Measurements from ENCODE around the gene PLEK. TPM values are rescaled to one million over a fixed set of nuclear protein-coding genes. Genes with fewer than 3 reads are reported as not detected.
A peak's percentile ranks its signal among the peaks of the same experiment; 100 is the strongest.

PLEK gene
- total RNA-seq, 3 donors from 2014 or later, result 4.8 to 16.0 (median 13.8) TPM

DNA sequence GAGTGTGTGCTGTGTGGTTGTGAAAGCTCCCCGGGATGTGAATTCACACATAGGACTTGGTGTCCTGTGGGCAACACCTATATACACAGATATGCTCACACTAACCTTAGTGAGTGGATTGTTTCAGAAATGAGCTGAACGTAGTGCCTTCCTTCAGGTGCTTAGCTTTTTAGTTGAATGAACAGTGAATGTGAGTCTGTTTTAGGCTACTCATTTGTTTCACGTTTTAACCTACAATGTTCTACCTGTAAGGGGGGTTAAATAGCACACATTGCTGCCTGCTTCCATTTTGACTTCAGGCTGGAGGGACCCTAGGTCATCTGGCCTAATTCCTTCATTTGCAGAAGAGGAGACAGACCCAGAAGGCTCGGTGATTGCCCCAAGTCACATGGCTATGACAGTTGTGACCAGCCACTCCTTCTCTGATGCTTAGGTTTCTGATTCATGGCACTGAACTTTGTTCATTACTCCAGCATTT, 1.0 kb downstream of the PLEK start:
- TF ChIP-seq, protein P1, sequence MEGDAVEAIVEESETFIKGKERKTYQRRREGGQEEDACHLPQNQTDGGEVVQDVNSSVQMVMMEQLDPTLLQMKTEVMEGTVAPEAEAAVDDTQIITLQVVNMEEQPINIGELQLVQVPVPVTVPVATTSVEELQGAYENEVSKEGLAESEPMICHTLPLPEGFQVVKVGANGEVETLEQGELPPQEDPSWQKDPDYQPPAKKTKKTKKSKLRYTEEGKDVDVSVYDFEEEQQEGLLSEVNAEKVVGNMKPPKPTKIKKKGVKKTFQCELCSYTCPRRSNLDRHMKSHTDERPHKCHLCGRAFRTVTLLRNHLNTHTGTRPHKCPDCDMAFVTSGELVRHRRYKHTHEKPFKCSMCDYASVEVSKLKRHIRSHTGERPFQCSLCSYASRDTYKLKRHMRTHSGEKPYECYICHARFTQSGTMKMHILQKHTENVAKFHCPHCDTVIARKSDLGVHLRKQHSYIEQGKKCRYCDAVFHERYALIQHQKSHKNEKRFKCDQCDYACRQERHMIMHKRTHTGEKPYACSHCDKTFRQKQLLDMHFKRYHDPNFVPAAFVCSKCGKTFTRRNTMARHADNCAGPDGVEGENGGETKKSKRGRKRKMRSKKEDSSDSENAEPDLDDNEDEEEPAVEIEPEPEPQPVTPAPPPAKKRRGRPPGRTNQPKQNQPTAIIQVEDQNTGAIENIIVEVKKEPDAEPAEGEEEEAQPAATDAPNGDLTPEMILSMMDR (IDR thresholded peaks at IDR 0.05), result no peak
- Histone ChIP-seq H3K9me3 (no peaks in the 10 kb centered on the region), H3K36me3 (ENCODE audit: low read depth) (no peaks in the 10 kb centered on the region), H3K4me1 (ENCODE audit: low read depth) (no peaks in the 10 kb centered on the region), H3K4me3 (no peak overlapping the region)
- intact Hi-C loops (cut with DNase I, micrococcal nuclease), result loop anchor here in 1 of 2 donors (5.0 kb wide), 1 partner anchor 224 kb away; no protein-coding TSS in a partner anchor
- ATAC-seq, result peak; percentile 36
- DNase-seq, result peak in 1 of 3 donors; percentile 31

DNA sequence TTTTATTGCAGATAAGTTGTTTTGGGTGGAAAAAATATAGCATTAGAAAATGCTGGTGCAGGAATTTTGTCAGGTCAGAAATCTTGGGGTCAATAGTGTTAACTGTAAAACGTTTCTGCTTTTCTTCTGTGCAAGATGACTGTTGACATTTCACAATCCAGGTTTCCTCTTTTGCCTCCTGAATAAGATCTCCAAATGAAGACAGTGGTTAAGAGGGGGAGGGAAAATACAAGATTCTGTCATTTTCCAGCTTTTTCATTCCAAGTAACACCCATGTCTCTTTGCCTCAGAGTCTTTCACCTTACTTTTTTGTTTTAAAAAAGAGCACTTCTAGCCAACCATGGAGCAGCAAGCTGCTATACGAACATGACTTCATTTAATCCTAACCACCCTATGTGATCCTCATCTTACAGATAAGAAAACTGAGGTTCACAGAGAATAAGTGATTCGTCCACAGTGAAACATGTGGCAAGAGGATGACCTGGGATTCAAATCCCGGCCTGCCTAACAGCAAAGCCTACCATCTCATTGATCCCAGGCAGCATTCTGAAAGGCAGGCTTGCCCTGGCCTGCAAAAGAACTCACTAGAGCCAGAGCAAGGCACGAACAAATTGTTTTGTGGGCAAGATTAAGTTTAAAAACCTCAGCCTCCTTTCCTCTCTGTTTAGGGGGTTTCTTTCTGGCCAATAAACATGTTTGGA, 3.0 kb downstream of the PLEK start:
- TF ChIP-seq, protein P1 (IDR thresholded peaks at IDR 0.05), result no peak
- Histone ChIP-seq H3K9me3 (no peaks in the 10 kb centered on the region), H3K36me3 (ENCODE audit: low read depth) (no peaks in the 10 kb centered on the region), H3K4me3 (no peak overlapping the region), H3K4me1 (ENCODE audit: low read depth) (no peaks in the 10 kb centered on the region)
- intact Hi-C loops (cut with DNase I, micrococcal nuclease), result loop anchor here in 1 of 2 donors (5.0 kb wide), 1 partner anchor 226 kb away; no protein-coding TSS in a partner anchor
- ATAC-seq (no peak), DNase-seq (no peak)

DNA sequence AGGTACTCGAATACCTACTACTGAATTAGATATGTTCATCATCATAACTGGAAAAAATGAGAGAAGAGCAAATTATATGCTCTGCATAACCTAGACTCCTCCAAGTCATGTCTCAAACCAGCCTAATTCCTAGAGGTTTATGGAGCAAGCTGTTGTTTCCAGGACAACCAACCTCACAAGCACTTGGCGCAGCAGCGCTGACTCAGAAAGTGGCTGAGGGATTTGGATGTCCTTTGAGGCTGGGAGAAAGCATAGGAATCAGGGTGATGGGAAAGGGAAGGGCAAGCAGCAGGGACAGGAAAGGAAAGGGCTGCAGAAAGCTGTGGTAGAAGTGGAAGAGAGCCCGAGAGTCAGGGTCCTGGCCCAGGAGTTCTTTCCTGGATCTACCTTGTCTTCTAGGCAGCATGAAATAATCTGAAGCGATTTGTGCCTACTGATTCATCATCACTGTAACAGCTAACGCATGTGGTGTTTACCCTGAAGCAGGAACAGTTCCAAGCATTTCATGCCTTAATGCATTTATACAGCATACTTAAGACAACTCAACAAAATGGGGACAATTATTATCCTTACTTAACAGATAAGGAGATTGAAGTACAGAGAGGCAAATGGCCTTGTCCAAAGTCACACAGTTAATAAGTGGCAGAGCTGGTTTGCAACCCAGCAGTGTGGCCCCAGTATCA, 3.7 kb downstream of the PLEK start:
- TF ChIP-seq, protein P1 (IDR thresholded peaks at IDR 0.05), result no peak
- intact Hi-C loops (cut with DNase I, micrococcal nuclease), result loop anchor here in 1 of 2 donors (5.0 kb wide), 1 partner anchor 226 kb away; no protein-coding TSS in a partner anchor
- ATAC-seq (peak; percentile 11), DNase-seq (peak in 1 of 3 donors; percentile 14)
- H3K9me3 ChIP-seq, result no peaks in the 10 kb centered on the region
- H3K4me3 ChIP-seq, result no peak overlapping the region
- no peaks in the 10 kb centered on the region for H3K4me1 ChIP-seq (ENCODE audit: low read depth)
- H3K36me3 ChIP-seq (ENCODE audit: low read depth), result no peaks in the 10 kb centered on the region

DNA sequence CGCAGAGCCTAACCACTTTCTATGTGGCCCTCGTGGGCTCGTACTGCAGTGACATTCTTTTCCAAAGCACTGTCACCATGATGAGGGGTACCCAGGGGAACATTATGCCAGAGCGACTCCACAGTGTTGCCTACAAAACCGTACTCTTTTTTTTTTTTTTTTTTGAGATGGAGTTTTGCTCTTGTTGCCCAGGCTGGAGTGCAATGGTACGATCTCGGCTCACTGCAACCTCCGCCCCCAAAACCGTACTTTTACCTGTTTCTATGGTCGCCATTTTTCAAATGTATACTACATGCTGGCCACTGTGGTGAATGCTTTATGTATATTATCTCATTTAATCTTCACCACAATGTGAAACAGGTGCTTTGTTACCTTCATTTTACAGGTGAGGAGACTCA, 4.3 kb downstream of the PLEK start:
- no peak for ATAC-seq

DNA sequence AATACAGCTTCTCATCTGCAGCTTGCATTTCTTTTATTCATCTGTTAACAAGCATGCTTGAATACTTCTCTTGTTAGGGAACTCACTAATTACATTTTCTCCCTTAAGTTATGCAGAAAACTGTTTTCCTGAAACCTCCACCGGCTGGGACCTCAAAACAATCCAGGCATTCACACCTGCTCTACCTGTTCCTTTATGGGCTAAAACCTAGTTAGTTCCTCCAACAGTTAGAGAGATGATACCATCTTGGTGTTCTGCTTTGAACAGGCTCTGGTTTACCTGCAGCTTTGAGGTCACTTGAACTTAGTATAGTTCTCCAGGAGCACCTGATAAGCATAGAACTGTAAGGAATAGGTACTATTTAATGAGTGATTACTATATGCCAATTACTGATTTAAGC, 6.1 kb downstream of the PLEK start:
- TF ChIP-seq, protein P1 (IDR thresholded peaks at IDR 0.05), result no peak
- no peak for ATAC-seq

More for the DNA sequence above, 4.3 kb downstream of the PLEK start:
- intact Hi-C loops (cut with DNase I, micrococcal nuclease), result loop anchor here in 1 of 2 donors (5.0 kb wide), 1 partner anchor 227 kb away; no protein-coding TSS in a partner anchor
- H3K36me3 ChIP-seq (ENCODE audit: low read depth), result no peaks in the 10 kb centered on the region
- H3K9me3 ChIP-seq, result no peaks in the 10 kb centered on the region
- DNase-seq, result no peak
- H3K4me1 ChIP-seq (ENCODE audit: low read depth), result no peaks in the 10 kb centered on the region
- TF ChIP-seq, protein P1 (IDR thresholded peaks at IDR 0.05), result no peak
- H3K4me3 ChIP-seq, result no peak overlapping the region

More for the DNA sequence above, 6.1 kb downstream of the PLEK start:
- H3K9me3 ChIP-seq, result no peaks in the 10 kb centered on the region
- no peak overlapping the region for H3K4me3 ChIP-seq
- H3K36me3 ChIP-seq (ENCODE audit: low read depth), result no peaks in the 10 kb centered on the region
- H3K4me1 ChIP-seq (ENCODE audit: low read depth), result no peaks in the 10 kb centered on the region
- no peak for DNase-seq
- intact Hi-C loops (cut with DNase I, micrococcal nuclease), result loop anchor here in 1 of 2 donors (10.0 kb wide), 1 partner anchor 54 kb away; no protein-coding TSS in a partner anchor

Measured in mucosa of descending colon (tissue), 3 donors.